ENCODE results near the gene DNAJC17.
A peak's percentile ranks its signal among the peaks of the same experiment; 100 is the strongest.

Gene DNAJC17

DNA sequence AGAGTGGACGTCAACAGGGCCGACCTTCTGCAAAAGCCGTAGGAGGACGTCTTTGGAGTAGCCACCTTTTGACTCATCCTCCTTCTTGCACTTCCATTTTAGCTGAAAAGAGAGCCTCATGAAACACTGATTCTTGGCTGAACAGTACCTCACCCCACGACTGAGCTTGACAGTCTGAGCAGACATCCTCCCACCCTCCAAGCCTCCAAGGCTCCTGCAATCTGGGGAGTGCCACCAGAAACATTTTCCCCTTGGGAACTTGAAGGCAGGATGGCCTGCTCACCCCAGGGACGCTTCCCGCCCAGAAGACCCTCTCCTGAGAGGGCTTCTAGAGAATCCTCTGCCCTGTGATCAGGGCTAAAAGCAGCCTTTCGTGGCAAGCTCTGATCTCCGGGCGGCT, 32.3 kb downstream of the DNAJC17 start:
- H3K4me3 ChIP-seq (ENCODE audit: low read depth, low read length) = no peak overlapping the region
- TF ChIP-seq CTCF (IDR thresholded peaks at IDR 0.05; ENCODE audit: low read depth, low read length) = no peak
- no peak for DNase-seq (ENCODE audit: low read depth, low spot score)
- in situ Hi-C loops (cut with HindIII; ENCODE audit: low sequenced_read_pairs) = no loop called here

GRCh38 chr15:40773902-40774301, 33.4 kb downstream of the DNAJC17 start:
- DNase-seq (ENCODE audit: low read depth, low spot score) = no peak
- H3K4me3 ChIP-seq (ENCODE audit: low read depth, low read length) = no peak overlapping the region
- no peak for TF ChIP-seq CTCF (IDR thresholded peaks at IDR 0.05; ENCODE audit: low read depth, low read length)
- in situ Hi-C loops (cut with HindIII; ENCODE audit: low sequenced_read_pairs) = no loop called here

- no peak for DNase-seq (ENCODE audit: low read depth, low spot score)
- no peak for TF ChIP-seq CTCF (IDR thresholded peaks at IDR 0.05; ENCODE audit: low read depth, low read length)
- in situ Hi-C loops (cut with HindIII; ENCODE audit: low sequenced_read_pairs) = no loop called here
Observed at GRCh38 chr15:40773496-40773895, 33.8 kb downstream of the DNAJC17 start.

DNA sequence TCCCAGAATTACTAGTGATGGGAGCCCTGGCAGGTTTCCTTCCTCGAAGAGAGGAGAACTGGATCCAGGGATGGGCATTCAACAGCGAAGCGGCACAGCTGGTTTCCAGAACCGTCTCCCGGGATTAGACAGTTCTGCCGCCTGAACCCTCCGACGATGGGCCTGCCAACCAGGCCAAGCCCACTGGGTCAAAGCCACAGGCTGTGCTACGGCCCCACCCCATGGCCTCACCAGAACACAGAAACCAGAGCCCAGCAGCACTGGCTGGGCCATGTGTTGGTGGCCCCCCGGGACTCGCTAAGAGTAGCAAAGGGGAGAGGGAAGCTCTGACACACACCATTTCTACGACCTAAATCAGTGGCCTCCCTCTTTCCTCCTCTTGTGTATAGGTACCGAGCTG, 35.3 kb downstream of the DNAJC17 start:
- in situ Hi-C loops (cut with HindIII; ENCODE audit: low sequenced_read_pairs) = no loop called here
- no peak for TF ChIP-seq CTCF (IDR thresholded peaks at IDR 0.05; ENCODE audit: low read depth, low read length)
- DNase-seq (ENCODE audit: low read depth, low spot score) = no peak
- no peak overlapping the region for H3K4me3 ChIP-seq (ENCODE audit: low read depth, low read length)

More at GRCh38 chr15:40773496-40773895, 33.8 kb downstream of the DNAJC17 start:
- no peak overlapping the region for H3K4me3 ChIP-seq (ENCODE audit: low read depth, low read length)

- TF ChIP-seq CTCF (IDR thresholded peaks at IDR 0.05; ENCODE audit: low read depth, low read length) = no peak
- no peak for DNase-seq (ENCODE audit: low read depth, low spot score)
- no peak overlapping the region for H3K4me3 ChIP-seq (ENCODE audit: low read depth, low read length)
- in situ Hi-C loops (cut with HindIII; ENCODE audit: low sequenced_read_pairs) = no loop called here
Observed at GRCh38 chr15:40771242-40771641, 36.0 kb downstream of the DNAJC17 start.

GRCh38 chr15:40770147-40770721, 37.0 kb downstream of the DNAJC17 start:
- in situ Hi-C loops (cut with HindIII; ENCODE audit: low sequenced_read_pairs) = no loop called here
- no peak overlapping the region for H3K4me3 ChIP-seq (ENCODE audit: low read depth, low read length)
- peak; percentile 24 for DNase-seq (ENCODE audit: low read depth, low spot score)
- no peak for TF ChIP-seq CTCF (IDR thresholded peaks at IDR 0.05; ENCODE audit: low read depth, low read length)

Measured in astrocyte of the spinal cord (primary cell).